OCI-M2 (cell line): ENCODE data around the gene GATA1.

Experiments used
- DNase-seq: peaks from one replicate; lab custom pipeline; 2025; ENCODE audit not compliant: unreplicated experiment; lab: John Stamatoyannopoulos, UW

Gene GATA1

GRCh38 chrX:48784726-48785125, 1.7 kb upstream of the GATA1 start:
- no peak for DNase-seq

- DNase-seq: no peak
Observed at GRCh38 chrX:48785186-48785539, 1.2 kb upstream of the GATA1 start.

- DNase-seq: no peak
Observed at GRCh38 chrX:48785540-48786214, 713 bp upstream of the GATA1 start.

GRCh38 chrX:48786825-48787504, 575 bp downstream of the GATA1 start:
- no peak for DNase-seq

GRCh38 chrX:48787505-48788443, 1.4 kb downstream of the GATA1 start:
- DNase-seq: no peak

- DNase-seq: no peak
Observed at GRCh38 chrX:48789366-48790220, 3.2 kb downstream of the GATA1 start.

- no peak for DNase-seq
Observed at GRCh38 chrX:48790477-48790876, 4.1 kb downstream of the GATA1 start.

GRCh38 chrX:48791063-48791820, 4.9 kb downstream of the GATA1 start:
- no peak for DNase-seq

GRCh38 chrX:48792219-48792618, 5.8 kb downstream of the GATA1 start:
- no peak for DNase-seq

- DNase-seq: no peak
Observed at GRCh38 chrX:48793935-48794334, 7.5 kb downstream of the GATA1 start.

- no peak for DNase-seq
Observed at GRCh38 chrX:48794340-48794910, 8.0 kb downstream of the GATA1 start.

GRCh38 chrX:48794911-48795515, 8.6 kb downstream of the GATA1 start:
- DNase-seq: peak; percentile 64

GRCh38 chrX:48798318-48798717, 11.9 kb downstream of the GATA1 start:
- DNase-seq: no peak

GRCh38 chrX:48800574-48801279, 14.3 kb downstream of the GATA1 start:
- peak; percentile 85 for DNase-seq

GRCh38 chrX:48801280-48802088, 15.1 kb downstream of the GATA1 start, which contains the start of gene HDAC6:
Gene HDAC6 (plus strand): TSS chrX:48802067. CDS start chrX:48802693, 626 bp downstream.
- DNase-seq: peak; percentile 93

GRCh38 chrX:48802089-48802904, 15.9 kb downstream of the GATA1 start:
- DNase-seq: peak; percentile 75

- DNase-seq: no peak
Observed at GRCh38 chrX:48802905-48803200, 16.5 kb downstream of the GATA1 start.
